Measurements from ENCODE around the gene ADORA2A. TPM values are rescaled to one million over a fixed set of nuclear protein-coding genes. Genes with fewer than 3 reads are reported as not detected.

ADORA2A gene
- total and polyA plus RNA-seq, 10 of the 15 experiments (the other 5 are each of a cell fraction or from before 2014, with no cell fraction given): 0.69 to 31.2 (median 18.3) TPM

- Histone ChIP-seq H3K4me3 (no peak overlapping the region), H3K9me3 (replicated peaks; ENCODE audit: control insufficient read depth, insufficient read depth, low read length) (no peaks in the 10 kb centered on the region), H3K9ac (ENCODE audit: control insufficient read depth, insufficient read depth, low read length) (no peak overlapping the region), H3K4me2 (ENCODE audit: control insufficient read depth, insufficient read depth) (no peak overlapping the region), H3K27me3 (replicated peaks in 1 of 2; ENCODE audit: control insufficient read depth in 2 of 2, insufficient read depth in 2 of 2, low read length in 1 of 2) (no peaks in the 10 kb centered on the region), H2AFZ (ENCODE audit: control insufficient read depth, low read depth, low read length) (no peak overlapping the region), H3K79me2 (ENCODE audit: control insufficient read depth, insufficient read depth, low read length) (no peaks in the 10 kb centered on the region), H4K20me1 (ENCODE audit: control insufficient read depth, insufficient read depth) (no peaks in the 10 kb centered on the region), H3K4me1 (ENCODE audit: control insufficient read depth, insufficient read depth, low read length) (no peaks in the 10 kb centered on the region), H3K36me3 (ENCODE audit: control insufficient read depth in 2 of 2, insufficient read depth in 2 of 2, low read length in 1 of 2) (no peaks in the 10 kb centered on the region; a peak in 1 of 4 replicates), H3K27ac (ENCODE audit: control insufficient read depth, insufficient read depth) (no peak overlapping the region)
- intact Hi-C loops (cut with micrococcal nuclease; ENCODE audit: unreplicated experiment): no loop called here
- RAD21 ChIA-PET (ENCODE audit: unreplicated experiment): no interaction called here
- ATAC-seq: no peak
- 100% methylated on average over 1 of the region's 1 CpG for WGBS (ENCODE audit: insufficient coverage, insufficient replicate concordance, low lambda C conversion rate, missing lambda C conversion rate)
- FAIRE-seq: no peak
- in situ Hi-C loops (cut with MboI): no loop called here
- CTCF ChIA-PET: no interaction called here
- SMC1A ChIA-PET (ENCODE audit: uncharacterized antibody, unreplicated experiment): interaction anchor here (0.8 kb wide), 1 partner anchor 15 kb away, joined by 4 read pairs; no protein-coding TSS in a partner anchor
- POLR2A ChIA-PET: no interaction called here
- no TSS peak for BruUV-seq (replicated peaks)
- DNase-seq (ENCODE audit: low read depth, low spot score): no peak
- TF ChIP-seq REST (IDR thresholded peaks at IDR 0.05; ENCODE audit: low read depth, low read length): no peak
- no peak for TF ChIP-seq TCF3 (IDR thresholded peaks at IDR 0.05; ENCODE audit: borderline replicate concordance, insufficient read depth, low read depth, low read length)
- TF ChIP-seq, protein P1, sequence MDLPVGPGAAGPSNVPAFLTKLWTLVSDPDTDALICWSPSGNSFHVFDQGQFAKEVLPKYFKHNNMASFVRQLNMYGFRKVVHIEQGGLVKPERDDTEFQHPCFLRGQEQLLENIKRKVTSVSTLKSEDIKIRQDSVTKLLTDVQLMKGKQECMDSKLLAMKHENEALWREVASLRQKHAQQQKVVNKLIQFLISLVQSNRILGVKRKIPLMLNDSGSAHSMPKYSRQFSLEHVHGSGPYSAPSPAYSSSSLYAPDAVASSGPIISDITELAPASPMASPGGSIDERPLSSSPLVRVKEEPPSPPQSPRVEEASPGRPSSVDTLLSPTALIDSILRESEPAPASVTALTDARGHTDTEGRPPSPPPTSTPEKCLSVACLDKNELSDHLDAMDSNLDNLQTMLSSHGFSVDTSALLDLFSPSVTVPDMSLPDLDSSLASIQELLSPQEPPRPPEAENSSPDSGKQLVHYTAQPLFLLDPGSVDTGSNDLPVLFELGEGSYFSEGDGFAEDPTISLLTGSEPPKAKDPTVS (IDR thresholded peaks at IDR 0.05; ENCODE audit: low read depth, low read length): no peak
- no peak for TF ChIP-seq ASH2L (IDR thresholded peaks at IDR 0.05; ENCODE audit: borderline replicate concordance, low read depth)
- TF ChIP-seq POU2F2 (IDR thresholded peaks at IDR 0.05; ENCODE audit: borderline replicate concordance, low read depth, low read length): no peak
- TF ChIP-seq MTA3 (IDR thresholded peaks at IDR 0.05; ENCODE audit: borderline replicate concordance, low read length): no peak
- TF ChIP-seq DPF2 (IDR thresholded peaks at IDR 0.05): no peak
- no peak for TF ChIP-seq FOS (IDR thresholded peaks at IDR 0.05; ENCODE audit: borderline replicate concordance, extremely low read depth, insufficient read length)
- no peak for TF ChIP-seq E2F8 (IDR thresholded peaks at IDR 0.05; ENCODE audit: low read depth, partially characterized antibody)
Measured at GRCh38 chr22:24384131-24384530, 43.3 kb upstream of the ADORA2A start.
